NCI-H2107 (cell line): ENCODE data around the gene DSTN.

Experiments
- DNase-seq: peaks from one replicate; lab custom pipeline; 2025; lab: John Stamatoyannopoulos, UW

DSTN gene

DNA sequence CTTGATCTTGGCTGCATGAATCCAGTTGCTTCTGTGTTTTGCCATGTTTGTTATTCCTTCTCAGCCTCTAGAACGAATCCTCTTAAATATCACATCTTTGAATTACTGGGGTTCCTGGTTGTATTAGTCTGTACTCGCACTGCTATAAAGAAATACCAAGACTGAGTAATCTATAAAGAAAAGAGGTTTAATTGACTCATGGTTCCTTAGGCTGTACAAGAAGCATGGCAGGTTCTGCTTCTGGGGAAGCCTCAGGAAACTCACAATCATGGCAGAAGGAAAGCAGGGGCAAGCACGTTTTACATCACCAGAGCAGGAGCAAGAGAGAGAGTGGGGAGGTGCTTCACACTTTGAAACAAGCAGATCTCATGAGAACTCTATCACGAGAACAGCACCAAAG is 20.7 kb upstream of the DSTN start:
- DNase-seq = no peak

DNA sequence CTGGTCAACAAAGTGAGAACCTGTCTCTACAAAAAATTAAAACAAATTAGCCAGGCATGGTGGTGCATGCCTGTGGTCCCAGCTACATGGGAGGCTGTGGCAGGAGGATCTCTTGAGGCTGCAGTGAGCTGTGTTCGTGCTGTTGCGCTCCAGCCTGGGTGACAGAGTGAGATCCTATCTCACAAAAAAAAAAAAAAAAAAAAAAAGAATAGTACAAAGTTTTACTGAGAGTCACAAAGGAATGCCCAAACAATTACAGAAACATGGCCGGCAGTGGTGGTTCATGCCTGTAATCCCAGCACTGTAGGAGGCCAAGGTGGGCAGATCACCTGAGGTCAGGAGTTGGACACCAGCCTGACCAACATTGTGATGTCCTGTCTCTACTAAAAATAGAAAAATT is 14.8 kb upstream of the DSTN start:
- no peak for DNase-seq

DNA sequence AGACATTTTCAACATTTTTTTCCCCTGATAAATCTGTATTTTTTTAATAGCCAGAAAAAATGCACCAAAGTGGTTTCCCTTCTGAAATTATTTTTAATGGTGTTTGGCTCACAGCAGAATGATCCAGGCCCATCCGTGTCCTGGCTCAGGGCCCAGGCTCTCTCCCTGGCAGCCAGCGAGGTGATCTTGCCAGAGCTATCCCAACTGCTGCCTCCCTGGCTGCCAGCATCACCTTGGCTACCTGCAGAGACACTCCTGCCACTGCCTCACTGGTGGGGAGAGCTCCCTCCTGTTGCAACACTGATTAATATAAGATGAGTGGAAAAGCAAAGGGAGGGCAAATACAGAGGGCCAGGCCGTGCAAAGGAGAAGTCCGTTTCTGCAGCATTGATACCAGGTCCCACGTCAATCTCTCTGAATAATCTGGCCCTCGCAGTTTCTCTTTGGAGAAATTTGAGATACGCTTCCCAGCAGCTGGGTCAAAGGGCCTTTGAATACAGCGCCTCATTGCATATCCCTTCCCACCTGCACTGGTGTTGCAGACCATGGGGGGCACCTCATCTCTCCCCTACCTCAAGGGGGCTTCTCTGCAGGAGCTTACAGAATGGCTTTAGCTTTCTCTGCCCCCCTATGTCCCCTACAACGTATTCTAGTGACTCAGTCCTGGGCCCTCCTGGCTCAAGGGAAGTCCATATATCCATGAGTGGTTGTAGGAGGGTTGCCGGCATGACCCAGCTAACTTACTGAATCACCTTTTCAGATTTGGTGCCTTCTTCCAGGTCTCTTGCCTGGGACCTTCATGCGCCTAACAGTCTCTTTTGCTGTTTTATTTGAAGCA is 12.8 kb upstream of the DSTN start:
- peak; percentile 31 for DNase-seq

- DNase-seq = no peak
Measured at GRCh38 chr20:17557675-17558006, 12.2 kb upstream of the DSTN start.

- no peak for DNase-seq
Measured at GRCh38 chr20:17558154-17558940, 11.5 kb upstream of the DSTN start.

DNA sequence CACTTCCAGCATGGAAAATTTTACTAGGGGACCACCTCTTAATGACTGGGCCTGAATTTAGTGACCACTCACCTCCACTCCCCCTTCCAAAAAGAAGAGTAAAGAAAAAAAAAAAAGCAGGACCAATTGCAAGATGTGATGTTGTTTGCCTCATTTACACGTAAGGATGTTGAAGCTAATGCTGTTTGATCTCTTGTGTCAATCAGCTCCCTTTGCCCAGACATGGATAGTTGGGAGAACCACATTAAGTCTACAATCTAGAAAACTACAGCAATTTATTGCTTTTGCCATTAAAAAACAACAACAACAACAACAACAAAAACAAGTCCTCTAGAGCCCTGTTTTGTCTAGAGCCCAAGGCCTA is 11.0 kb upstream of the DSTN start:
- DNase-seq = no peak

- DNase-seq = no peak
Measured at GRCh38 chr20:17559338-17559737, 10.5 kb upstream of the DSTN start.

- DNase-seq = no peak
Measured at GRCh38 chr20:17560344-17561074, 9.4 kb upstream of the DSTN start.

DNA sequence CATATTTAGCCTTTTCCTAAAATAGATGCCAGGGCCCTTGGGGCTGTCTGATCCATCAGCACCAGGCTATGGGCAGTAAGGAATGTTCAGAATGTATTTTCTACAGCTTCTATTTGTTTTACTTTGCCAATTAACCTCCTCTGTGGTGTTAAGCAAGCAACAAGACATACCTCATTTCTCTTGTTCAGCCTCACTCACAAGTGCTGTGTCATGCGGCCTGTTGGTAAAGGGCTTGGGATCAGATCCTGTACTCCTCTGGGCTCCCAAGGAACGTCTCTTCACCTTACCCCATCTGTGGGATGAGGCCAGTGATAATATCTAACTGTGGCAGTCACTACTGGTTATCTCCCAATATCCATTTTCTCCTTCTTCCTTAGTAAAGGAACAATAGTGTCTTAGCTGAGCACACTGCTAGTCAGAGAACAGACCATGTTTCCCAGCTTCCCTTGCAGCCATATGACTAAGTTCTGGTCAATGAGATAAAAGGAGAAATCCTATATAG is 7.0 kb upstream of the DSTN start:
- DNase-seq = no peak

DNA sequence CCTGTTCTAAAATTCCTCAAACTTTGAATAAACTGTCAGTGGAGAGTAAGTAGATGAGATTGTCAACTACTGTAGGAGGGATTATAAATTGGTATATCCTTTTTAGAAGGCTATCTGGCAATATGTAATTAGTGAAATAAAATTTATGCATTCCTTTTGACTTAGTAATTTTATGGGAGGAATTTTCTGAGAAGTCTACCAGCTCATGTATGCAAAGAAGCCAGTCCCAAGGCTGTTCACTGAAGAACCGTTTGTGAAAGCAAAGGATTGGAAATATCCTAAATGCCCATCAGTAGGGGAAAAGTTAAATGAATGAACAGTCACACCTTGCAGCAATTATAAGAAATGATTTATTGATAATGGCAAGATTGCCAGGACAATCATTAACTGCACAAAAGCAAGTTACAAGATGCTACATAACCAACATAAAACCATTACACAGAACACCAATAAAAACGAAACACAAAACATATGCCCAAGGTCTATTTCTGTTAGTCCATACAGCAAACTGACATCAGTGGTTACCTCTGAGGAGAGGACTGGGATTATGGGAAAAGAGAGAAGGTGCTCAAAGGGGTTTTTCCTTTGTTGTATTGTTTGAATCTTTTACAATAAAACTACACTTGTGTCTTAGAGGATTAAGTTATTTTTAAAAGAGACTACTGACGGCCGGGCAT is 4.6 kb upstream of the DSTN start:
- DNase-seq = no peak

DNA sequence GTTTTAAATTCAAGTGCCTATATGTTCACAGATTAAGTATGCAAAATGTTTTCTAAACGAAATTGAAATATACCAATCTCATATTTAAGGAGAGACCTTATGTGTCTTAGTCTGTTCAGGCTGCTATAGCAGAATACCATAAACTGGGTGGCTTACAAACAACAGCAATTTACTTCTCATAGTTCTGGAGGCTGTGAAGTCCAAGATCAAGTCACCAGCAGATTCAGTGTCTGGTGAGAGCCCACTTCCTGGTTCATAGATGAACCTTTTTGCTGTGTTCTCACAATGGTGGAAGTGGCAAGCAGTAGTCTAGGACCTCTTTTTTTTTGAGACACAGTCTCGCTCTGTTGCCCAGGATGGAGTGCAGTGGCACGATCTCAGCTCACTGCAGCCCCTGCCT is 3.5 kb upstream of the DSTN start:
- DNase-seq = no peak

- DNase-seq = no peak
Measured at GRCh38 chr20:17568045-17568788, 1.7 kb upstream of the DSTN start.

DNA sequence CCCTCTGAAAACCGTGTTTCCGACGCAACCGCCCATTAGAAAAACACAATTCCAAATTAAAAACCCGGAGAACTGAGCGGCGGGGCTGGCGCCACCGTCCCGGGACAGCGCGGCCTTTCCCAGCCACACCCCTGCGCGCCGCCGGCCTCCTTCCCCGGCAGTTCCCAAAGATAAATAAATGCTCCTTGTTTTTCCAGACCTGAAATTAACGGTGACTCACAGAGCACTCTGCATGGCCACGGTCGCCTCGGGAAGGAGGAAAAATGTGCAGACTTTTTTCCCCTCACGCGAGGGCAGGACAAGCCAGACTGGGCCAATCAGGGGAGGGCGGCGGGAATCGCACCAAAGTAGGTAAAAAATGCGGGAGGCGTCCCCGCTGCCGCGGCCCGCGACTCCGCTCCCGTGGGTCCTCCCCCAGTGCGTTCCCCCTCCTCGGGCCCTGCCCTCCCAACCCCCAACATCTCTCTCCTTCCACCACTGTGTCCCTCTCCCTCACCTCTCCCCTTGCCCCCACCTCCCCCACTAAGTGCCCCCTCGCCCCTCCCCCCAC is 828 bp upstream of the DSTN start:
- DNase-seq = no peak

GRCh38 chr20:17570347-17571152 is 675 bp downstream of the DSTN start:
- no peak for DNase-seq

DNA sequence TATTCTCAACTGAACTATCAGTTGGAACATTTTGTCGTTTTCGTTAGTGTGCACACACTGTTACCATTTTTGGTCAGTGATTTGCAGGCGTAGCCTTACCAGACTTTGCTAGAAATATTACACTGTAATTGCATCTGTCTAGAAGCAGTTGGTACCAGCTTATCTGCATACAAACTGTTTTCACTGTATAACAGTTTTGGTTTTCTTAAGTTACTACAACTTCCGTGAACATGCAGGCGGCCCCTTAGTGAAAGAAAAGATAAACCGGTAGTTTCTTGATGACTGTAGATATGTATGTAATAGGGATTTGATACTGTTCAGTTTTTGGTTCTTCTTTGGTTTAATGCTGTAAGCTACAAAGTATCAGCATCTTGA is 1.3 kb downstream of the DSTN start:
- no peak for DNase-seq

GRCh38 chr20:17572034-17572638 is 2.3 kb downstream of the DSTN start:
- DNase-seq = no peak

DNA sequence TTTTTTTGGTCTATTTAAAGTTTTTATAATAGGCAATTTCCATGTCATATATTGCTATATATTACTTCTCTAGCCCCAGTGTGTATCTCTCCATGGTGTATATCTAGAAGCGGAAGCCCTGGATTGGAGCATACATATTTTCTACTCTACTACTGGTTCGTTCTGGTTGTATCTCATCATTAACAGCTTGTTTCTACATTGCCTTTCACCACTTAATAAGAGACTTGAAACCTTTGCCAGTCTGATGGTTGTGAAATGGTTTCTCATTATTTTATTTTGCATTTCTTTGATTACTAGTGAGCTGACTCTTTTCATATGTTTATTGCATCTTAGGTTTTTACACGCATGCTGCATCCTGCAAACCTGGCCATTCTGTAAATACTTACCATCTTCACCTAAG is 3.6 kb downstream of the DSTN start:
- no peak for DNase-seq

DNA sequence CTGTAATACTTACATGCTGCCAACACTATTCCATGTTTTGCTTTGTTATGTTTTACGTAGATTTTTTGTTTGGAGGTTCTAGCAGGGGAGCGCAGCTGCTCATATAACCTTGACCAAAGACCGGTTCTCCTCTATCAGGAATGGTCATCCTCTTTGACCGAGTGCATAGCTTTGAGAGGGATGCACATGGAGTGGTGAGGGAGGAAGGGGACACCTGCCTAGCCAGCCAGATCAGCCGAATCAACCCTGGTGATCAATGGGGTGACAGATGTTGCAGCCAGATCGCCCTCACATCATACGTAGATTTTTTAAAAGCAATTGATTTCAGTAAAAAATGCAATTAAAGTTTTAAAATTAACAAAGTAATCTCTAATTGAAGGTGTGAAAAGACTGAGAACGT is 6.3 kb downstream of the DSTN start:
- DNase-seq = no peak

- no peak for DNase-seq
Measured at GRCh38 chr20:17579369-17580039, 9.6 kb downstream of the DSTN start.
